ENCODE data around the gene KLF1.

GRCh38 chr19:12890787-12891552, 4.0 kb upstream of the KLF1 start, which contains the start of gene GCDH:
- TF ChIP-seq YY1 (IDR thresholded peaks at IDR 0.05; ENCODE audit: insufficient read depth, insufficient read length) (no peak), SUZ12 (IDR thresholded peaks at IDR 0.05; ENCODE audit: extremely low read depth, insufficient read depth, insufficient read length) (no peak)
